Tibial artery (tissue), 4 donors: ENCODE results near the gene SND1.

ENCODE experiments used
- DNase-seq, 2 donors: peaks; one replicate each; pipeline ENCODE4 v3.0.0-alpha.2; 2019
- H3K27ac ChIP-seq, 2 donors: fragments of 200-600 bp; sonication (generic) in 1 of 2; 1 replicate in 1 of 2; 2 replicates in 1 of 2; pipeline ENCODE4 v1.5.1; 2018 to 2019; ENCODE audit warnings: mild to moderate bottlenecking in 1 of 2
- H3K27me3 ChIP-seq, 2 donors: fragments of 200-600 bp; sonication (generic) in 1 of 2; one replicate each; pipeline versions ENCODE4 v1.5.1 to v1.6.0; 2016 to 2019
- H3K36me3 ChIP-seq, 3 donors: fragments of 200-600 bp; sonication (generic) in 2 of 3; one replicate each; pipeline ENCODE4 v1.5.1; 2016 to 2019; ENCODE audit warnings: mild to moderate bottlenecking in 2 of 3
- H3K4me1 ChIP-seq, 4 donors: fragments of 200-600 bp; sonication (generic) in 2 of 4; 1 replicate in 3 of 4; 2 replicates in 1 of 4; pipeline ENCODE4 v1.5.1; 2016 to 2019
- H3K4me3 ChIP-seq, 2 donors: fragments of 200-600 bp; sonication (generic) in 1 of 2; 1 replicate in 1 of 2; 2 replicates in 1 of 2; pipeline ENCODE4 v1.5.1; 2018 to 2019; ENCODE audit warnings: mild to moderate bottlenecking in 2 of 2
- H3K9me3 ChIP-seq, 3 donors: fragments of 200-600 bp; sonication (generic) in 1 of 3; one replicate each; pipeline ENCODE4 v1.5.1; 2016 to 2019
- intact Hi-C: fragments of 100-400 bp; cut with DNase I; formaldehyde crosslinking; loops from one replicate; pipeline ENCODE4 v1.15.0; 2023; ENCODE audit warnings: low total_unique reads
- TF ChIP-seq, protein P1 (sequence below), 2 experiments: fragments of 200-600 bp in 1 of 2; fragments of 450-650 bp in 1 of 2; IDR thresholded peaks; one replicate each; pipeline ENCODE4 v1.5.1; 2017 to 2019; ENCODE audit warnings: antibody characterized with exemption in 2 of 2, mild to moderate bottlenecking in 1 of 2, moderate library complexity in 1 of 2

Gene SND1

DNA sequence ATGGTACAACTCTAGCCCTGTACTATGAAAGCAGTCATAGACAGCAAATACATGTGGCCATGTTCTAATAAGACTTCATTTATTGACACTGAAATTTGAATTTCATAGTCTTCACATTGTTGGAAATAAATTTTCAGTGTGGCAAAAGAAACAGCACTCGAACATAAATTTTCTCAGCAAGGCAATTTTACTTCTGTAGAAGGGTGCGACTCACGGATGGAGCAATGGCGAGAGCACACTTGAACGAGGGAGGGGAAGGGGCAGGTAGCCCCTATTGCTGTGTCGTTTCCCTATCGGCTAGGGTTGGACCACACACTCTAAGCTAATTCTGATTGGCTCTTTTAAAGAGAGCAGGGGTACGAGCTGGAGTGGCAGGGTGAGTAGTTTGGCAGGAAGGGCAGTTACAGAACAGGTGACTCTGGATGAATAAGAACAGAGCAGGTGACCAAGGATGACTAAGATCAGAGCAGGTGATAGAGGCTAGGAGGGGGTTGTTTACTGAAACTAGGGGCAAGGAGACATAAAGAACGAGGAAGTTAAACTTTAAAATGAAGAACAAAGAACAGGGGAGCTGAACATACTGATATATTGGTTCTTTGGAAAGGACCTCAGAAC lies 327.2 kb downstream of the SND1 start:
- Histone ChIP-seq H3K4me3 (no peak overlapping the region), H3K4me1 (peaks cover 0 to 10% (median 0%) of the 10 kb centered on the region in 4 donors), H3K27ac (no peak overlapping the region), H3K36me3 (peaks cover 0 to 22% (median 3%) of the 10 kb centered on the region in 3 donors), H3K27me3 (no peaks in the 10 kb centered on the region), H3K9me3 (peaks cover 0 to 8% (median 0%) of the 10 kb centered on the region in 3 donors)
- TF ChIP-seq, protein P1, sequence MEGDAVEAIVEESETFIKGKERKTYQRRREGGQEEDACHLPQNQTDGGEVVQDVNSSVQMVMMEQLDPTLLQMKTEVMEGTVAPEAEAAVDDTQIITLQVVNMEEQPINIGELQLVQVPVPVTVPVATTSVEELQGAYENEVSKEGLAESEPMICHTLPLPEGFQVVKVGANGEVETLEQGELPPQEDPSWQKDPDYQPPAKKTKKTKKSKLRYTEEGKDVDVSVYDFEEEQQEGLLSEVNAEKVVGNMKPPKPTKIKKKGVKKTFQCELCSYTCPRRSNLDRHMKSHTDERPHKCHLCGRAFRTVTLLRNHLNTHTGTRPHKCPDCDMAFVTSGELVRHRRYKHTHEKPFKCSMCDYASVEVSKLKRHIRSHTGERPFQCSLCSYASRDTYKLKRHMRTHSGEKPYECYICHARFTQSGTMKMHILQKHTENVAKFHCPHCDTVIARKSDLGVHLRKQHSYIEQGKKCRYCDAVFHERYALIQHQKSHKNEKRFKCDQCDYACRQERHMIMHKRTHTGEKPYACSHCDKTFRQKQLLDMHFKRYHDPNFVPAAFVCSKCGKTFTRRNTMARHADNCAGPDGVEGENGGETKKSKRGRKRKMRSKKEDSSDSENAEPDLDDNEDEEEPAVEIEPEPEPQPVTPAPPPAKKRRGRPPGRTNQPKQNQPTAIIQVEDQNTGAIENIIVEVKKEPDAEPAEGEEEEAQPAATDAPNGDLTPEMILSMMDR (IDR thresholded peaks at IDR 0.05) = no peak
- DNase-seq = no peak
- intact Hi-C loops = no loop called here

DNA sequence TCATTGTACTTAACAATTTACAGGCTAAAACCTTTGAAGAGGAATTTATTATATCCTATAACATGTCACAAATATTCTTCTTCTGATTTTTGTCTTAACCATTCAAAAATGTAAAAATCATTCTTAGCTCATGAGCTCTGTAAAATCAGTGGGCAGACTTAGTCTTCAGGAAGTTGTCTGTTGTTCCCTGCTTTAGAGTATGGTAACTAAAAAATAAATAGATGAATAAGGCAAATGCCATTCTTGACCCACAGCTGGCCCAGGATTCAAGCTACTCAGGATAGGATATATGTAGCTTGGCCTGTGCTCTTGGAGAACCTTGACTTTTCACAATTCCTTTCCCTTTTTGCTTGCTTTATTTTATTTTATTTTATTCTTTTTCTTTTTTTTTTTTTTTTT lies 327.7 kb downstream of the SND1 start:
- Histone ChIP-seq H3K9me3 (peaks cover 0 to 8% (median 0%) of the 10 kb centered on the region in 3 donors), H3K4me3 (no peak overlapping the region), H3K27ac (no peak overlapping the region), H3K4me1 (peaks cover 0 to 10% (median 0%) of the 10 kb centered on the region in 4 donors), H3K27me3 (no peaks in the 10 kb centered on the region), H3K36me3 (peaks cover 0 to 22% (median 3%) of the 10 kb centered on the region in 3 donors)
- TF ChIP-seq, protein P1 (IDR thresholded peaks at IDR 0.05) = no peak
- intact Hi-C loops = no loop called here
- DNase-seq = no peak

DNA sequence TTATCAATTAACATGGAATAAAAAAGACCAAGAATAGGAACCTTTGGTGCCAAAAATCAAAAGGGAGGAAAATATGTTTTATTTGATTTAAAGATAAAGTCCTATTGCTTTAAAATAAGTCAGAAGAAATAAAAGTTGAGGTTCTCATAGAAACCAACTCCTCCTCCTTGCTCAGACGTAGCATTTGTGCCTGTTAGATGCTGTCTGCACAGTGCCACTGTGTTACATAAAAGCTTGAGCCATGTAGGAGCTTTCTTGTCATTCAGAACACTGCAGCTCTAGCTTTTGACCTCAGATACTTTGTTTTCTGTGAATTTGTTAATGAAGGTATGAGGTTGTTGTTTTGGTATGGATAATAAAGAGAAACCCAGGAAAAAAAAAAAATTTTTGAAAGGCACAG lies 328.9 kb downstream of the SND1 start:
- intact Hi-C loops = no loop called here
- Histone ChIP-seq H3K4me3 (no peak overlapping the region), H3K27ac (no peak overlapping the region), H3K9me3 (peaks cover 0 to 8% (median 0%) of the 10 kb centered on the region in 3 donors), H3K4me1 (peaks cover 0 to 10% (median 0%) of the 10 kb centered on the region in 4 donors), H3K36me3 (peaks cover 0 to 22% (median 3%) of the 10 kb centered on the region in 3 donors), H3K27me3 (no peaks in the 10 kb centered on the region)
- DNase-seq = no peak
- TF ChIP-seq, protein P1 (IDR thresholded peaks at IDR 0.05) = no peak

DNA sequence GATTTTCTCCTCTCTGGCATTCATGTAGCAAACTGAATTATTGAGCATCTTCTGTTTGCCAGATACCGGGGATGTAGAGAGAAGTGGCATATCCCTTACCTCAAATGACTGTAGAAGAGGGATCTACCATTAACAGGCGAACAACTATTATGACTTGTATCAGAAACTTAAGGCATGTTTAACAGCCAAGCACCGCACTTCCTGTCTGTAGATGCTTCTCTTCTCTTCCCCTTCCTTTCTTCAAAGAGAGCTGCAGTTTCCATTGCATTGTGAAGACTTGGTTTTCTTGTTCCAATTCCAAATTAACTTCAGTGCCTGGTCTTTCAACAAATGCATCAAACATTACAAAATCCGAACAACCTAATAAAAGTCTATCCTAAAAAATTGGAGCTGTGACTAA lies 330.0 kb downstream of the SND1 start:
- TF ChIP-seq, protein P1 (IDR thresholded peaks at IDR 0.05) = no peak
- DNase-seq = no peak
- no peaks in the 10 kb centered on the region for H3K27me3 ChIP-seq
- no peak overlapping the region for H3K27ac ChIP-seq
- no peak overlapping the region for H3K4me3 ChIP-seq
- H3K36me3 ChIP-seq = peaks cover 0 to 18% (median 3%) of the 10 kb centered on the region in 3 donors
- intact Hi-C loops = no loop called here
- peaks cover 0 to 8% (median 0%) of the 10 kb centered on the region in 3 donors for H3K9me3 ChIP-seq
- peaks cover 0 to 10% (median 4%) of the 10 kb centered on the region in 4 donors for H3K4me1 ChIP-seq

DNA sequence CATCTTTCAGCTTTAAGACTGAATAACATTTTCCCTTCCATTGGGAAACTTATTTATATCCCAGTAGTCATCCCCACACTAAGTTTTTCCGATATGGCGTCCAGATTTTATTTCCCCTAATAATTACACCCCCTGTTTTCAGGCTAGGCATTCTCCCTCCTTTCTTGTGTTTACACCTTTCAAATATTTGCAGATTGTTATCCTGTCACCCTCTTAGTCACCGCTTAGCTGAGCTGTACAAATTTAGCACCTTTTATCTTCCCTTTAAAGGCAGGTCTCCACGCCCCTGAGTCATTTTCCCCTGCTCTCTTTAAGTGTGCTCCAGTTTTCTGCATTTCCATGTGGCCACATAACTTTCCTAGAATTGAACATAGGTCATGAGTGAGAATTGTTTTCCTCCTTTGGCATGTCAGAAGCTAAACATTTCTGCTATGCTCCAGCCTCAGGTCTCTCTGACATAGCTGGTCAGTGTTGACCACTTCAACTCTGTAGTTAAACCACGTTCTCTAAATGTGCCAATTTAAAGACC lies 331.9 kb downstream of the SND1 start:
- TF ChIP-seq, protein P1 (IDR thresholded peaks at IDR 0.05) = no peak
- Histone ChIP-seq H3K27me3 (no peaks in the 10 kb centered on the region), H3K4me3 (no peak overlapping the region), H3K27ac (no peak overlapping the region), H3K36me3 (peaks cover 0 to 5% (median 0%) of the 10 kb centered on the region in 3 donors), H3K9me3 (peaks cover 0 to 6% (median 0%) of the 10 kb centered on the region in 3 donors), H3K4me1 (peaks cover 0 to 12% (median 5%) of the 10 kb centered on the region in 4 donors)
- no peak for DNase-seq
- intact Hi-C loops = no loop called here
